ENCODE data around the gene MEGF6.
"Not testable (repeated sequence)": the region's sequence is repeated elsewhere in the genome, so short reads cannot be mapped to it uniquely, and the experiment has no call there.

Gene MEGF6

DNA sequence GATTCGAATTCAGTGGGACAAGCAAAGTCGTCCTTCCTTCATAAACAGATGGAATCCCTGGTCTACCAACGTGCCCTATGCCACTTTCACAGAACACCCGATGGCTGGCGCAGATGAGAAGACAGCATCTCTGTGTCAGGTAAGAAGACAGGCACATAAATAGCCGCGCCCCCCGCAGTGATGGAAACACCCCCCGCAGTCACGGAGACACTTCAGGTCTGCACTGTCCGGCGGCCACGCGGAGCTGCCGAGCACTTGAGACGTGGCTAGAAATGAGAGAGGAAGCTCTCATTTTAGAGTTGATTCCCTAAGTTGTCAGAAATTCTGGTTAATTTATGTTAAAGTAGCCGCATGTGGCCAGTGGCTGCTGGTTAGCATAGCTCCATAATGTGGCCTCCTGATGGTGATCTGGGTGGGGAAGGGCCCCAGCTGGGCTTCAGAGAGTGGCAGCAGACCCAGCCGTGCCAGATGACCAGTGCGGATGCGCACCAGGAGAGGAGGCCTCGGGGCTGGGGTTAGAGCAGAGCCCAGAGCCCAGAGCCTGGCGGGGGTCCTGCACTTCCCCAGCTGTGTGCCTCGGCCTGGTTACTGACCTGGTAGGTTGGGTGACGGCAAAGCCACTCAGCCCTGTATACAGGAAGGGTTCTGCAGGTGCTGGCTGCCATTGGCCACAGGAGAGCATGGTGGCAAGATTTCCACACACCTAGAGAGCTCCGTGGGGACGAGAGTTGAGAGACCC, 16.4 kb upstream of the MEGF6 start:
- no peak for DNase-seq
- H3K4me3 ChIP-seq (ENCODE audit: low read depth, low read length), result no peak overlapping the region
- TF ChIP-seq, protein P1, sequence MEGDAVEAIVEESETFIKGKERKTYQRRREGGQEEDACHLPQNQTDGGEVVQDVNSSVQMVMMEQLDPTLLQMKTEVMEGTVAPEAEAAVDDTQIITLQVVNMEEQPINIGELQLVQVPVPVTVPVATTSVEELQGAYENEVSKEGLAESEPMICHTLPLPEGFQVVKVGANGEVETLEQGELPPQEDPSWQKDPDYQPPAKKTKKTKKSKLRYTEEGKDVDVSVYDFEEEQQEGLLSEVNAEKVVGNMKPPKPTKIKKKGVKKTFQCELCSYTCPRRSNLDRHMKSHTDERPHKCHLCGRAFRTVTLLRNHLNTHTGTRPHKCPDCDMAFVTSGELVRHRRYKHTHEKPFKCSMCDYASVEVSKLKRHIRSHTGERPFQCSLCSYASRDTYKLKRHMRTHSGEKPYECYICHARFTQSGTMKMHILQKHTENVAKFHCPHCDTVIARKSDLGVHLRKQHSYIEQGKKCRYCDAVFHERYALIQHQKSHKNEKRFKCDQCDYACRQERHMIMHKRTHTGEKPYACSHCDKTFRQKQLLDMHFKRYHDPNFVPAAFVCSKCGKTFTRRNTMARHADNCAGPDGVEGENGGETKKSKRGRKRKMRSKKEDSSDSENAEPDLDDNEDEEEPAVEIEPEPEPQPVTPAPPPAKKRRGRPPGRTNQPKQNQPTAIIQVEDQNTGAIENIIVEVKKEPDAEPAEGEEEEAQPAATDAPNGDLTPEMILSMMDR (IDR thresholded peaks at IDR 0.05; ENCODE audit: low read depth, low read length), result no peak
- no peaks in the 10 kb centered on the region for H3K4me1 ChIP-seq
- H3K27me3 ChIP-seq, result no peaks in the 10 kb centered on the region
- no peaks in the 10 kb centered on the region for H3K9me3 ChIP-seq
- no peaks in the 10 kb centered on the region for H3K36me3 ChIP-seq

DNA sequence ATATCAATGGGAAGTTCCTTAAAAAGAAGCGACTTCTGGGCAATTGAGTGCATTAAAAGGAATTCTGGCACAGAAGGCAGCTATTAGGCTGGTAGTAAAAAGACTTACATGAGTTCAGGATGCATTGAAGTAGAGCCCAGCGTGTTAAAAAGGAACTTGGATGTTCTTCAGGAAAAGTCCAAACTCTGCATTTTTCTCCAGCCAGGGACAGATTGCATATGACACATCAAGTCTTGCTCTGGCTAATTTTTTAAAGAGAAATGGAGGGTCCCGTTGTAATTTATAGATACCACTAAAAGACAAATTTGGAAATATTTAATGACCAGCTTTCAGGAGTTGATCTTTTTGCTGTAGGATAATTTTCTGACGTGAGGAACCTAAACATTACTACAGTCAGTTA, 14.7 kb upstream of the MEGF6 start:
- Histone ChIP-seq H3K4me1 (no peaks in the 10 kb centered on the region), H3K36me3 (no peaks in the 10 kb centered on the region), H3K27me3 (no peaks in the 10 kb centered on the region), H3K9me3 (no peaks in the 10 kb centered on the region), H3K4me3 (ENCODE audit: low read depth, low read length) (peak overlapping the region; percentile 51; the same call in 1 of the 2 replicates)
- TF ChIP-seq, protein P1 (IDR thresholded peaks at IDR 0.05; ENCODE audit: low read depth, low read length), result no peak
- DNase-seq, result no peak

DNA sequence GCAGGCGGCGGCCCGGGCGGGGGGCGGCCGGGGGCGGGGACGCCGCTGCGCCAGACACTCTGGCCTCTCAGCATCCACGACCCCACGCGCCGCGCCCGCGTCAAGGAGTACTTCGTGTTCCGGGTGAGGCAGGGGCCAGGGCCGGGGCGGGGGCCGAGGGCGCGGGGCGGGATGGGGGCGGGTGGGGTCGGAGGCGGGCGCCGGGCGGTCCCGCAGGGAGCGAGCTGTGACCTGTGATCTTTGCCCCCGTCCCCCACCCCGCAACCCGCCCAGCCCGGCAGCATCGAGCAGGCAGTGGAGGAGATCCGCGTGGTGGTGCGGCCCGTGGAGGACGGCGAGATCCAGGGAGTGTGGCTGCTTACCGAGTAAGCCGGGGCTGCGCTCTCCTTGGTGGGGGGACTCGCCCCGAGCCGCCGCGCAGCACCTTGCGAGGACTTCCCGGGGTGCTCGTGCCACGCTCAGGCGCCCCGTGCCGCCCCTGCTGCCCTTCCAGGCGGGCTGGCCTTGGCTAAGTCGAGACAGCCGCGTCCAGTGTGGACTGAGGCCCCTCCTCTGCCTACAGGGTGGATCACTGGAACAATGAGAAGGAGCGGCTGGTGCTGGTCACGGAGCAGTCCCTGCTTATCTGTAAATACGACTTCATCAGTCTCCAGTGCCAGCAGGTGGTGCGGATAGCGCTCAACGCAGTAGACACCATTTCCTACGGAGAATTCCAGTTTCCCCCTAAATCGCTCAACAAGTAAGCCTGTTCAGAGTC, 14.0 kb upstream of the MEGF6 start:
- H3K27me3 ChIP-seq, result no peaks in the 10 kb centered on the region
- no peaks in the 10 kb centered on the region for H3K36me3 ChIP-seq
- H3K9me3 ChIP-seq, result no peaks in the 10 kb centered on the region
- peak; percentile 37 for DNase-seq
- H3K4me3 ChIP-seq (ENCODE audit: low read depth, low read length), result peak overlapping the region; percentile 51
- H3K4me1 ChIP-seq, result no peaks in the 10 kb centered on the region
- TF ChIP-seq, protein P1 (IDR thresholded peaks at IDR 0.05; ENCODE audit: low read depth, low read length), result 0 out of 2 replicates have a peak, but pooled peaks have one; percentile 8

GRCh38 chr1:3624200-3625136, 13.2 kb upstream of the MEGF6 start, which contains the start of gene TPRG1L:
TSS of gene TPRG1L (plus strand) at chr1:3625015. CDS start at chr1:3625073, 58 bp downstream.
- H3K36me3 ChIP-seq, result no peaks in the 10 kb centered on the region
- H3K27me3 ChIP-seq, result no peaks in the 10 kb centered on the region
- H3K9me3 ChIP-seq, result no peaks in the 10 kb centered on the region
- peak within 1 kb of the TSS; percentile 67 for H3K4me3 ChIP-seq (ENCODE audit: low read depth, low read length)
- TF ChIP-seq, protein P1 (IDR thresholded peaks at IDR 0.05; ENCODE audit: low read depth, low read length), result no peak
- DNase-seq, result peak; percentile 94
- no peaks in the 10 kb centered on the region for H3K4me1 ChIP-seq

- TF ChIP-seq, protein P1 (IDR thresholded peaks at IDR 0.05; ENCODE audit: low read depth, low read length), result no peak
- Histone ChIP-seq H3K27me3 (no peaks in the 10 kb centered on the region), H3K4me3 (ENCODE audit: low read depth, low read length) (peak overlapping the region; percentile 67), H3K9me3 (no peaks in the 10 kb centered on the region), H3K36me3 (no peaks in the 10 kb centered on the region), H3K4me1 (no peaks in the 10 kb centered on the region)
- DNase-seq, result no peak
Measured at GRCh38 chr1:3623441-3624199, 12.3 kb upstream of the MEGF6 start.

- not testable (repeated sequence) for H3K36me3 ChIP-seq, H3K4me1 ChIP-seq, H3K9me3 ChIP-seq
Measured at GRCh38 chr1:3622102-3622501, 10.8 kb upstream of the MEGF6 start.

More at GRCh38 chr1:3622102-3622501, 10.8 kb upstream of the MEGF6 start:
- not testable (repeated sequence) for DNase-seq; H3K27me3 ChIP-seq; H3K4me3 ChIP-seq (ENCODE audit: low read depth, low read length)

Data from BE2C (cell line).